Urothelium cell line (cell line): ENCODE measurements around the gene MEN1.
"Not testable (repeated sequence)": the region's sequence is repeated elsewhere in the genome, so short reads cannot be mapped to it uniquely, and the experiment has no call there.

Experiments
- DNase-seq: peaks from one replicate; pipeline ENCODE4 v3.0.0; 2011; ENCODE audit warnings: low spot score, mixed read lengths
- FAIRE-seq: peaks from 2 replicates; lab custom pipeline; 2011; peaks lifted over from hg19 to GRCh38; lab: Jason Lieb, UNC

Gene MEN1

DNA sequence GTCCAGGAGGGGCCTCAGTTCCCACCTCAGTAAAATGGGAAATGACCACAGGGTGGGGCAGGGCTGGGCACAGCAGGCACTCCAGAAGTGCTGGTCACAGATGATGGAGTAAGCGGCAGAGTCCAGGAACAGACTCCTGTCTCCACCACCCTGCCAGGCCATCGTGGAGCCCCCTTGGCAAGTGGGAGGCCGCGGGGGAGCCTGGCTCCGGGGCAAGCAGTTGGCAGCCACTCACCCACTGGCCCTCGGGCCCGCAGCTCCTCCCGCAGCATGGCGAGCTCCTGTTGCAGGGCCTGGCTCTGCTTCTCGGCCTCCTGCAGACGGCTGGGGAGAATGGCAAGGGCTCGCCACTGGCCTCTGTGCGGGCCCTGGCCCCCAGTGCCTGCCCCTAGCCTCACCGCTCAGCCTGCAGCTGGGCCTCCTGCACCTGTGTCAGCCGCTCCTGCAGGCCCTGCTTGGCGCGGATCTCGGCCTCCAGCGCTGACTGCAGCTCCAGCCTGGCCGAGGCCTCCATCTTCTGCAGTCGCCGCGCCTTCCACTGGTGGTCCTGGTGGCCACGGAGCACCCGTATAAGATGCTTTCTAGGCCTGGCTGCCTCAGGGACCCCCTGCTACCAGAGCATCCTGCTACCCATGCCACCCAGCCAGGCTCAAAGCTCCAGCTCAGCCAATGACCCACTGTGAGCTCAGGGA is 23.8 kb upstream of the MEN1 start:
- no peak for DNase-seq
- FAIRE-seq: no peak

DNA sequence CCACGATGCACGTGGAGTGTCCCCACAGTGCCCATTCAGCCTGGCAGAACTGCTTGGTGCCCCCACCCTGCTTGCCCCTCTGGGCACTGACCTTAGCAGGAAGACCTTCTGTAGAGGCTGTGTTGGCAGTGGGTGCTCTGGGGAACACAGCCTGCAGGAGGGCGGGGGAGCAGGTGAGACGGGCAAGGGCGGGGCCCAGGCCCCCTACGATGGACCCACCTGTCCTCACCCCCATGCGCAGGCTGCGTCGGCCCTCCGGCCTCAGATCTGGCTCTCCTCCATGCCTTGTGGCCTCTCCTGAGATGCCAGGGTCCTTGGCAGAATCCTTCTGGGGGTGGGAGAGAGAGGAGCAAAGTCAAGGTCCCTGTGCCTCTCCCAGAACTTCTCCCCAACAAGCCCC is 23.2 kb upstream of the MEN1 start:
- DNase-seq: no peak
- FAIRE-seq: no peak

DNA sequence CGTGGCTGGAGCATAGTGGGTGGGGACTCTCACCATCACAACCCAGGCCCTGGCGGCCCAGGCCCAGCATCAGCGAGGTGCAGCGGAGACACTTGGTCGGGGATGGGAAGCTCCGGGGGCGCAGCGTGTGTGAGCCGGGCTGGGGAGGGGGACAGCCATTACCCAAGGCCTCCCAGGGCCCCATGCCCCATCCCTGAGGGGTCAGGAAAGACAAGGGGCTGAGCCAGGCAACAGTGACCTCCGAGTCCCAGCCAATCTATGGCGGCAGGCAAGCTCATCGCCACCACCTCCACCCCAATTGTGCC is 22.8 kb upstream of the MEN1 start:
- DNase-seq (no peak), FAIRE-seq (no peak)

DNA sequence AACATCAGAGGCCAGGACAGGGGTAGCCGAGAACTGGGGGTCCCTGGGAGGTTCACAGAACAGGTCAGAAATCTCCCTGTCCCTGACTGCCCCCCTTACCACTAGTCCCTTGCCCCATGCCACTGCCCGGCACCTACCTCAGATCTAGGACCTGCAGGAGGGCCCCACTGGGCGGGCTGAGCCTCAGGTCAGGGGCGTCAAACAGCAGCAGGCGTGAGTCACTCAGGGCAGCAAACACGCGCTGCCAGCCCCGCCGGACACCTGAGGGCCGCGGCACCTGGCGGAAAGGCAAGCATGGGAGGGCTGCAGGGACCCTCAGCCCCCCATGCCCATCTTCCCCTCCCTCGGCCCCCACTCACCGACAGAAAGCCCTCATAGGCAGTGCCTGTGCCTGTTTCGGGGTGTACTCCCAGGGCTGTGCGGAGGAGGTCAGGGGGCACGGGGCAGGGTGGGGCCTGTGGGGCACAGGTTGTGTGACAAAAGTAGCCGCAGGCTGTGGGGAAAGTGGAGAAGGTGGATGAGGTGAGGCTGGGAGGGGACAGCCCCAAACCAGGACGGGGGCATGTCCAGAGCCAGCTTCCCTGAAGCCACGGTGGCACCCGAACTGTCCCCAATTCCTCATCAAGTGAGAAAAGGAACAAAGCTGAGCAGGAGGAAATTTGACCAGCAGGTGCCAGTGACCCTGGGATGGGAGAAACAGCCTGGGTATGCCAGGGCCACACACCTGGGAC is 22.3 kb upstream of the MEN1 start:
- FAIRE-seq (no peak), DNase-seq (no peak)

DNA sequence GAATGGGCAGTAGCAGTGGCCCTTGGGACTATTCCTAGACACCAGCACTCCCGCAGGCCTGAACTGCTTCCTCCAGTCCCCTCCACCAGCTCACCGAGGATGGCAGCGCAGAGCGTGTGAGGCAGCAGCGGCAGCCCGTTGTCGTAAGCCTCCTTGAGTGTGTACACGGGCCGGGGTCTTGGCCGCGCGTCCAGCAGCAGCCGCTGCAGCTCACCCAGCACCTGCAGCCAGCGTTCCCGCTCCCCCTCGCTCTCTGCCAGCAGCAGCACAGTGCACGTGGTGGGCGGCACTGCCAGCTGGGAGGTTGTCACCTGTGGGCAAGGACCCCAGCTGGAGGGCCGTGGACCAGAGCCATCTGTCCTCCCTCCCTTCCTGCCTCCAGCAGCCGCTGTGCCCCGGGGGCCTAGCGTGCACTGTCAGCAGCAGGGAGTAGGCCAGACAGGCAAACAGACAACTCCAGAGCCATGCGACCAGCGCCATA is 21.1 kb upstream of the MEN1 start:
- DNase-seq (no peak), FAIRE-seq (no peak)

DNA sequence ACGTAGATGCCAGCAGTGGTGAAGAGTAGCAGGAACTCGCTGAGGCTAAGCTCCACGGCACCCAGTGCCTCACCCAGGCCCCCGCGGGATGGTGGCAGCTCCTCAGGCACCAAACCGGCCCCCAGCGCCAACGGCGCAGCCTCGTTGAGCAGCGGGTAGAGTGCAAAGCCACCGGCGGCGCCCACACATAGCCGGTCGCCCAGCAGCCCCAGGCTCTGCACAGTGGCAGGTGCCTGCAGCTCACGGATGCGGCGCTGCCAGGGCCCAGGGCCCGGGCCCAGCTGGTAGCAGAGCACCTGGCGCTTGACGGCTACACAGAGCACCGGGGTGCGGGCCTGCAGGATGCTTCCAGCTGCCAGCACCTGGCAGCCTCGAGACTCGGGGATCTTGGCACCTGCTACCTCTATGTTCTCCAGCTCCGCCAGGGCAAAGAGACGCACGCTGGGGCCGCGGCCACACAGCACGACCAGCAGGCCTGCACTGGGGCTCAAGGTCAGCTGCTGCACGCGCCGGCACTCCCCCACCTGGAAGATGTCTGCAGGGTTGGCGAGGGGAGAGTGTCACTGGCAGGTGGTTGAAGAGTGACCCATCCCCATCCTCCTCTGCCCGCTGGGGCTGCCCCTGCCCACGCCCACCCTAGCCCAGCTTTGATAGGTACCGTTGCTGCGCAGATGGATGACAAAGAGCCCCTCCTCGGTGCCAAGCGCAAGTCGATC is 19.3 kb upstream of the MEN1 start:
- FAIRE-seq (no peak), DNase-seq (no peak)

DNA sequence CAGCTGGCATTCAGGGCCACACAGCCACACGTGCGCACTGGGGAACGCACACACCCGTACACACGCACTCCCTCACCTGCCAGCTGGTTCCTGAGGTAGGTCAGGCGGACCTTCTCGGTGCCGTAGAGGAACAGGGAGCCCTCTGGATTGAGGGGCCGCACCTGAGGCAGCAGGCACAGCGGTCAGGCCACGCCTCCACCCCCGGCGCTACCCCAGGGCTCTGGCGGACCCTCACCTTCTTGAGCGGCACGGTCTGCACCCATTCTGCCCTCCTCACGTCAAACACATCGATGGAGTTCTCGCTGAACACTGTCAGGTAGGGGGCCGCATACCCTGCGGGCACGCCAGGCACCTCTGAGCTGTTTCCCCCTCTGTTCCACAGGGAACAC is 17.1 kb upstream of the MEN1 start:
- FAIRE-seq: peak; percentile 40
- DNase-seq: no peak

DNA sequence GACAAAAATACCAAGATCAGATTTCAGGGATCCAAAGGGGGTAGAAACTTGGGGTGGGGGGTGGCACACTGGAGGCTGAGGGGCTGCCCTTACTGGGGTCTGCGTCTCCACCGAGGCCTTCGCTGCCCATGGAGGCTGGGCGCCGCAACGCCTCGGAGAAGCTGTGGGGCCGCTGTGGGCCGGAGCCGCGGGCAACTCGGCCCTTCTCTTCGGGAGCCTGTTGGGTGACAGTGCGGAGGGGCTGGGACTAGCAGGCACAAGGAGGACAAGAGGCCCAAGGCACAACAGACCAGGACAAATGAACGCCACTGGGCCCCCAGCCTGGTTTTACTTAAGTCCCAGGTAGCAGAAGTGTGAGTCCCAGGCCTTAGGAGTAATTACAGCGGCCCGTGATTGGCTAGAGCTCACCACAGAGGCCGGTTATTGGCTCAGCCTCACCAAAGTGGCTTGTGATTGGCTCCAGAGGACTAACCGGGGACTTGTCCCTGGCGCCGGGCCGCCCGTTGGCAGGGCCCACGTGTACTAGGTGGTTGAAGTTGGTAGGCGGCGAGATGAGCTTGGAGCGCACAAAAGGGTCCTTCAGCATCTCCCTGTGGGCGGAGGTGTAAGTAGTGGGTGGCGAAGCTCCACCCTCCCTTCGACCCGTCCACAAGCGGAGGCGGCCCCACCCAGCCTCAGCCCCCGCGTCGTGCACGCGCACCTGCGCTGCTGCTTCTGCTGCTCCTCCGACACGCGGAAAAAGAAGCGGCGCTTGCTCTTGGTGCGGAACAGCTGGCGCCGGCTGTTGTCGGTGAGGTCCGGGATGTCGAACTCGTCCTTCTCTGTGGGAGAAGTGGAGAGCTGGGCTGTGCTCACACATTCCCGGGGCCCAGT is 16.5 kb upstream of the MEN1 start:
- FAIRE-seq (no peak), DNase-seq (no peak)

DNA sequence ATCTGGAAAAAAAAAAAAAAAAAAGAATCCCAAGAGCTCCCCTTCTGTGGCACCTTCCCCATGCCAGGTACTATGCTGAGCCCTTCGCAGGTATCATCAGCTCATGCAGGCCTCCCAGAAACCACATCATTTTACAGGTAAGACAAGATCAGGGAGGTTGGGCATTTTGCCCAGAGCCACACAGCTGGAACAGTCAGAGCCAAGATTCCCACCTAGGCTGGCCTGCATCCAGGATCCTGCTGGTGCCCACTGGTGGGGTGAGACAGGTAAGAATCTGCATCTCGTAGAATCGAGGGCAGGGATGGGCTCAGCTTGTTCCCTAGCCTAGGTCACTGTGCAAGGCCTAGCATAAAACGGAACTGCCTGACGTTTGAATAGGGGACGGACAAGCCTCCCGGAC is 15.7 kb upstream of the MEN1 start:
- no peak for FAIRE-seq
- DNase-seq: no peak

DNA sequence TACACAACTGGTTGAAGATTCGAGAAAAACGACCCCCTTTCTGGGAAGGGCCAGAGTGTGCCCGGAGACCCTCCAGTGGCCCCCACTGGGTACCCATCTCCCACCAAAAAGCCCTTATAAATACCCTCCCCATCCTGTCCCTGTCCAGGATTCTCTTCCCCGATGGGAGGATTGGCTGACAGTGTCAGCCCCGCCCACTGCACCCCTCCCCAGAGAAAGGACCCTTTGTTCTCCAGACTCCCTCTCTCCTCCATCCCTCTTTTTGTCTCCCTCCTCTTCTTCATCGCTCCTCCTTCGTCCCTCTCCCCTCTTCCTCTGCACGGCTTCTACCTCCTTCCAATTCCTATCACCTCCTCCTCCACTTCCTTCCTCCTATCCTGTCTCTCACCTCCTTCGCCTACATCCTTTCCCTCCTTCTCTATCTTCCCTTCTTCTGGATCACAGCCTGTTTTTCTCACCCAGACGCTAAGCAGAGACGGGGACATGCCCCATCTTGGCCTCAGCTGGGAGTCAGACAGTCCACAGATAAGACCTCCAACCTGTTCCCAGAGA is 13.3 kb upstream of the MEN1 start:
- DNase-seq (no peak), FAIRE-seq (no peak)

DNA sequence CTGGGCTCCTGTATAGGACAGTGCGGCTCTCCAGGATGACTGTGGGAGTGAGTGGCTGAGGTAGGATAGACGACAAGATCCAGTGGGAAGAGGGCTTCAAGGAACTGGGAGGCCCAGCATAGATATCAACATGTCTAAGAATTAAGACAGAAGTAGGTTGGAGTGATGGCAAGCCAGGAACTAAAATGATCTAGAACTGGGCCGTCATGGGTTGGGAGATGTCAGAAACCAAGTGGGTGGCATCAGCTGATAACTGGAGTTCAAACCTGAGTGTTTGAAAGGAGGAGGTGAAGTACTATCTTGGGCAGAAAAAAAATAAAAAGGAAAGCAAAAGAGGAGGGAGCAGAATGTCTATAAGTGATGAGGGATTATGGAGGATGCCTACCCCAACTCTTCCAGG is 7.1 kb upstream of the MEN1 start:
- FAIRE-seq: no peak

DNA sequence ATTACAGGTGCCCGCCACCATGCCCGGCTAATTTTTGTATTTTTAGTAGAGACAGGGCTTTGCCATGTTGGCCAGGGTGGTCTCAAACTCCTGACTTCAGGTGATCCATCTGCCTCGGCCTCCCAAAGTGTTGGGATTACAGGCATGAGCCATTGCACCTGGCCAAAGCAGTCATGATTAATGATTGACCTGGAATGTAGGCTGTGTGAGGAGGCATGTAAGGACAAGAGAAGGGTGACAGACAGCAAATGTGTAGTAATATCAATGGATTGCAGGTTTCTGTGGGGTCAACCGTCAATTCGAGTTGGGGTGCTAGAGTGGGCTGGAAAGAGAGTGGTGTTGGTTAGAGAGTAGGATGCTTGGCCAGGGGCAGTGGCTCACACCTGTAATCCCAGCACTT is 5.1 kb upstream of the MEN1 start:
- not testable (repeated sequence) for DNase-seq, FAIRE-seq

More for the DNA sequence above, 7.1 kb upstream of the MEN1 start:
- DNase-seq: no peak

DNA sequence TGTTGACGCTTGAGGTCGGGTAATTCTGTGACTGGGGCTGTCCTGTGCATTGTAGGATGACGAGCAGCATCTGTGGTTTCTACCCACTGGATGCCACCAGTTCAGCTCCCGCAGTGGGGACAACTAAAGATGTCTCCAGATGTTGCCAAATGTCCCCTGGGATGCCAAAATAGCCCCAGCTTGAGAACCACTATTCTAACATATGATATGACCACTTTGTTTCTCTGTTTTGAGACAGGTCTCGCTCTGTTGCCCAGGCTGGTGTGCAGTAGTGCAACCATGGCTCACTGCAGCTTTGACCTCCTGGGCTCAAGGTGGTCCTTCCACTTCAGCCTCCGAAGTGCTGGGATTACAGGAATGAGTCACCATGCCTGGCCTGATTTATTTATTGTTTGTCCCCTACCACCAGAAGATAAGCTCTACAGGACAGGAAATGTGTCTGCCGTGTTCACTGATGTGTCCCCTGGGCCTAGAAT is 4.4 kb upstream of the MEN1 start:
- FAIRE-seq (no peak), DNase-seq (no peak)

DNA sequence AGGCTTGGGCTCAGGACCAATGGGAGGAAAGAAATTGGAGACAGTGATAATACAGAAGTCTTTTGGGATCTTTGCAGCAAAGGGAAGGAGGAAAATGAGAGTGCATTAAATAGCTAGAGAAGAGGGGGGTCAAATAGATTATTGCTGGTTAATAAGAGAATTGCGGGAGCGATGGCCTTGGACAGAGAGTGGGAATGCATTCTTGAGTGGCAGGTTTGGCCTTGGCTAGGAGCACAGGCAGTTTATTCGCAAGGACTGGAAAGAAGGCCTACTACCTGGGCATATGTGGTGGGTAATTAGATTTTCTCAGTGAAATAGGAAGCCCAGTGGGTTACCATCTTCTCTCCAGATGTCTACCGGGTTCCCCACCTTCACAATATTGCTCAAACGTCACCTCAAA is 3.5 kb upstream of the MEN1 start:
- FAIRE-seq: no peak
- no peak for DNase-seq

DNA sequence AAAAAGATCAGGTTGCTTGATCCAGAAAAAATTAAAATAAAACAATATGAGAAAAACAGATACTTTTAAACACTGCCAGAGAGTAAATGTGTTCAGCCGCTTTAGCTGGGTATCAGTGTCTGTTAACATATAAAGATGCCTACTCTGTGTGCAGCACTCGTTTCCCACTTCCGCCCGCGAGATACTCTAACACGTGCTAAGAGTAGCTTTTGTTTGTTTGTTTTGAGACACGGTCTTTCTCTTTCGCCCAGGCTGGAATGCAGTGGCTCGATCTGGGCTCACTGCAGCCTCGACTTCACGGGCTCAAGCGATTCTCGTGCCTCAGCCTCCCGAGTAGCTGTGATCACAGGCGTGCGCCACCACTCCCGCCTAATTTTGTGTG is 531 bp upstream of the MEN1 start:
- FAIRE-seq: no peak
- DNase-seq: no peak

DNA sequence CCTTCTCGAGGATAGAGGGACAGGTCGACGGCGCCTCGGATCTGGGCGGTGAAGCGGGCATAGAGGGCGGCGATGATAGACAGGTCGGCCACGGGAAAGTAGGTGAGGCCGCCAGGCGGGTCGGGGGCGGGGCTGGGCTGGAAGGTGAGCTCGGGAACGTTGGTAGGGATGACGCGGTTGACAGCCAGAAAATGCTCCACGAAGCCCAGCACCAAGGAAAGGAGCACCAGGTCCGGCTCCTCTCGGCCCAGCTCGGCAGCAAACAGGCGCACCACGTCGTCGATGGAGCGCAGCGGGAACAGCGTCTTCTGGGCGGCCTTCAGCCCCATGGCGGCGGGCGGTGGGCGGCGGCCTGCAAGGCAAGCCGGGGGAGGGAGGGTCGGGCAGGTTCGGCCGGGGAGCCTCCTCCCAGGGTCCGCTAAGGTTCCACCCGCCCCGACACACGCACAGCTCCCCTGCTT is 540 bp downstream of the MEN1 start:
- DNase-seq: peak; percentile 19
- no peak for FAIRE-seq

DNA sequence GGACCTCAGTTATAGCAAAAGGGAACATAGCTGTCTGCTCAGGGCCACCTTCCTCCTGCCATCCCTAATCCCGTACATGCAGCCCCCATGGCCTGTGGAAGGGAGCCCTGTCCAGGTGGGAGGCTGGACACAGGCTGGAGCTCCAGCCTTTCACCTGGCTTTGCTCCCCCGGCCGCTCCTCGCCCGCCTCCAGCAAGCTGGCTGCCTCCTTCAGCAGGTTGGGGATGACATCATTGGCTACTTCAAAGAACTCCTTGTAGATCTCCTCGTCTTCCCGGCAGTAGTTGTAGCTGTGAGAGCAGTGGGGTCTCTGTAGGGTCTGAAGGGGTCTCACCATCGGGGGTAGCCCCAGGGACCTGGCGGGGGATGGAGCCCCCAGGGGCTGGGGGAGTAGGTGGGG is 4.9 kb downstream of the MEN1 start:
- no peak for FAIRE-seq

DNA sequence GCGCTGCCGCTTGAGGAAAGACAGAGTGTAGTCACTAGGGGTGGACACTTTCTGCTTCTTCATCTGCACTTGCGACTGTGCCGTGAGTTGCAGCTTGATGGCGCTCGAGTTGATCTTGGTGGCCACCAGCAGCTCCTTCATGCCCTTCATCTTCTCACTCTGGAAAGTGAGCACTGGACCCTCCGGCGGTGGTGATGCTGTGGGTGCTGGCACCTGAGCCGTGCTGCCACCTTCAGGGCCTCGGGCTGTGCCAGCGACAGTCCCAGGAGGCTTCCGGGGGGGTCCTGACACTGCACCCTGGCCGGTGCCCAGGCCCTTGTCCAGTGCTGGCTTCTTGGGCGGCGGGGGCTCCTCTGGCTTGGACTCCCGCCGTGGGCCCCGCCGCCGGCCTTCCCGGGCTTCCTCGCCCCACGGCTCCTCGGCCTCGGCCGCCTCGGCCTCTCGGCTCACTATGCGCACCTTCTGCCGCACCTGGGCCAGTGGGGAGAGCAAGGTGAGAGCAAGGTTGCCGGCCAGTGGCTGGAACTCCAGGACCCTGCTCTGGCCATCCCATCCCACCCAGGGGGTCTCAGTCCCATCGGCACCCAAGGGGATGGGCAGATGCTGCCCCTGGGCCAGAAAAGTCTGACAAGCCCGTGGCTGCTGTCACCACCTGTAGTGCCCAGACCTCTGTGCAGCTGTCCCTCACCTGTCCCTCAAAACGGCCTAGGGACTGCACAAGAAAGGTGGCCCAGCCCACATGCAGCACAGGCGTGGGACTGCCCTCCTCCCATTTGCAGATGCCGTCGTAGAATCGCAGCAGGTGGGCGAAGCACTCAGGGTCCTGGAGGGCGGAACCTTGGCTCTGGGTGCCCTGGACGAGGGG is 5.8 kb downstream of the MEN1 start:
- FAIRE-seq (no peak), DNase-seq (no peak)

More for the DNA sequence above, 4.9 kb downstream of the MEN1 start:
- no peak for DNase-seq

DNA sequence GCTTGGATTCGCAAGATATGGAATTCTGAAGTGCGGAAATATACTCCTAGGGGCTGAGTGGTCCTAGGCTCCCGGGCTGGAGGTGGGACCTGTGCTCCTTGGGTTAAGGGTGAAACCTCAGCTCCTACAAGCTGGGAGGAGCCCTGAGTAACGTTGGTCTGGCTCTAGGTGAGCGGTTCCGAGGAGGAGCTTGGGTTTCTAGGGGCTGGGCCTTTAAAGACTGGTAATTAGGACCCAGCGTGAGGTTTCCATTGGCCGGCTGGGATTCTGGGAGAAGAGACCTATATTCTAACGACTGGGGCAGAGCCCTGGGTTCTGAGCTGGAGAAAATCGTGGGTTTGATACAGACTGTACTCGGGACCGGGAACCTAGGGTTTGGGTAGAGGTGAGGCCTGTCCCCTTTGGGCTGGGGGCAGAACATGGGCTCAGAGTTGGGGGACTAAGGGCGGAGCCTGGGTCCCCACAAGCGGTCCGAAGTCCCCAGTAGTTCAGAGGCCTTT is 6.5 kb downstream of the MEN1 start:
- no peak for FAIRE-seq
- no peak for DNase-seq
